ENCODE measurements around the gene FAM222A.

DNA sequence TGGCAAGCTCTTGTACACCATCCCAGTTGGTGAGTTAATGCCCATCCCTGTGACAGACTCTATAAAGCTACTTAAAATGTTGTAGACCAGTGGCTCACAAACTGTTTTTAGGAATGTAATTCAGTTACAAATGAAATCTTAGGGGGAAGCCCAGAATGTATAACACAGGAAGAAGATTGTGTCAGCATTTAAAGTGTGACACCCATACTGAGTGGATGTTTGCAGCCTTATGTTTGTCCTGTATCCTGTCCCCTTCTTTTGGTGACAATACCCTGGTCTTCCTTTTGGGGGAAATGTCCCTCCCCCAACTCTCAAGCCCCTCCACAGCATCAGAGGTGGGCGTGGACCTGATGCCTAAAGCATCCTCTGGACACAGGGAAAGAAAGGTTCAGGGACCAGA is 47.6 kb upstream of the FAM222A start:
- TF ChIP-seq POLR2A (IDR thresholded peaks at IDR 0.05) (no peak), POLR2AphosphoS5 (IDR thresholded peaks at IDR 0.05) (no peak), EP300 (IDR thresholded peaks at IDR 0.05) (no peak)
- TF ChIP-seq, protein P1, sequence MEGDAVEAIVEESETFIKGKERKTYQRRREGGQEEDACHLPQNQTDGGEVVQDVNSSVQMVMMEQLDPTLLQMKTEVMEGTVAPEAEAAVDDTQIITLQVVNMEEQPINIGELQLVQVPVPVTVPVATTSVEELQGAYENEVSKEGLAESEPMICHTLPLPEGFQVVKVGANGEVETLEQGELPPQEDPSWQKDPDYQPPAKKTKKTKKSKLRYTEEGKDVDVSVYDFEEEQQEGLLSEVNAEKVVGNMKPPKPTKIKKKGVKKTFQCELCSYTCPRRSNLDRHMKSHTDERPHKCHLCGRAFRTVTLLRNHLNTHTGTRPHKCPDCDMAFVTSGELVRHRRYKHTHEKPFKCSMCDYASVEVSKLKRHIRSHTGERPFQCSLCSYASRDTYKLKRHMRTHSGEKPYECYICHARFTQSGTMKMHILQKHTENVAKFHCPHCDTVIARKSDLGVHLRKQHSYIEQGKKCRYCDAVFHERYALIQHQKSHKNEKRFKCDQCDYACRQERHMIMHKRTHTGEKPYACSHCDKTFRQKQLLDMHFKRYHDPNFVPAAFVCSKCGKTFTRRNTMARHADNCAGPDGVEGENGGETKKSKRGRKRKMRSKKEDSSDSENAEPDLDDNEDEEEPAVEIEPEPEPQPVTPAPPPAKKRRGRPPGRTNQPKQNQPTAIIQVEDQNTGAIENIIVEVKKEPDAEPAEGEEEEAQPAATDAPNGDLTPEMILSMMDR (IDR thresholded peaks at IDR 0.05), result no peak
